ENCODE measurements around the gene SNED1.

Gene SNED1

DNA sequence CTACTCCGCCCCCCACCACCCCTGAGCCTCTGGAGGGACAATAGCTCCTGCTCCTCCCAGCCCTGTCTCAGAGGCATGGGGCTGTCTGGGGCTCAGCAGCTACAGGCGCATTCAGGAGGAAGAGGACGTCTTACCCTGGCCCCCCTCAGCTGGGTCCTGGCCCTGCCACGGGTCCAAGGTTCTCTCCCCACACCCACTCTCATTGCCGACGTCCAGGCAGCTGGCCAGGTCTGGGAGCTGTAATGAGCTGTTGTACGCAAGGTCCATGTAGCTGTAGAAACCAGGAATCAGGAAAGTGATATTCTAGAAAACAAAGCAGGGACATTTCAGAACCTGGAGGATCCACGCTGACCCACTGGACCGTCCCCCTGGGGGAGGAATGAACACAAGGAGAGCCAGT lies 137.3 kb downstream of the SNED1 start:
- H3K4me1 ChIP-seq (ENCODE audit: insufficient read depth, low read length): no peaks in the 10 kb centered on the region
- no peak overlapping the region for H3K27ac ChIP-seq (ENCODE audit: low read length)
- no peak overlapping the region for H3K4me3 ChIP-seq (ENCODE audit: low read length)
- no peaks in the 10 kb centered on the region for H3K27me3 ChIP-seq (ENCODE audit: insufficient read depth, low read length)
- no peak overlapping the region for H3K9ac ChIP-seq (ENCODE audit: low read depth, low read length)
- H3K36me3 ChIP-seq (ENCODE audit: insufficient read depth, low read depth, low read length): peaks cover 72% of the 10 kb centered on the region
- no peaks in the 10 kb centered on the region for H3K9me3 ChIP-seq (ENCODE audit: insufficient read depth, low read depth, low read length)

DNA sequence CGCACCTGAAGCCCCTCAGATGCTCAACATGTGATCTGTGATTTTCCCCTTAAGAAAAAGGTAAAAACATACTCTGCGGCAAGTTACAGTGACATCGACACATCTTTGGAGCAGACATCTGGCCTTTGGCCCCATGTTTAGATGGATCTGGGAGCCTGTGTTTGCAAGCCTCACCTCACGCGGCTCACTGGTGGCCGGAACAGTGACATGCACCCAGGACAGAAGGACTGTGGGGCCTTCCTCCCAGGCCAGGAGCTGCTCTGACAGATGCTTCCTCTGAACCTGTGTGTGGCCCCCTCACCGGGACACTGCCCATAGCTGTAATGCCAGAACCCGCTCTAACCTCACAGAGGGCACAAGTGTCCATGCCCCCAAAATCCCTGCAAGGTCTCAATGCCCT lies 137.8 kb downstream of the SNED1 start:
- H3K9me3 ChIP-seq (ENCODE audit: insufficient read depth, low read depth, low read length): no peaks in the 10 kb centered on the region
- no peaks in the 10 kb centered on the region for H3K4me1 ChIP-seq (ENCODE audit: insufficient read depth, low read length)
- H3K27ac ChIP-seq (ENCODE audit: low read length): no peak overlapping the region
- H3K27me3 ChIP-seq (ENCODE audit: insufficient read depth, low read length): no peaks in the 10 kb centered on the region
- H3K36me3 ChIP-seq (ENCODE audit: insufficient read depth, low read depth, low read length): peaks cover 73% of the 10 kb centered on the region
- no peak overlapping the region for H3K4me3 ChIP-seq (ENCODE audit: low read length)
- no peak overlapping the region for H3K9ac ChIP-seq (ENCODE audit: low read depth, low read length)

DNA sequence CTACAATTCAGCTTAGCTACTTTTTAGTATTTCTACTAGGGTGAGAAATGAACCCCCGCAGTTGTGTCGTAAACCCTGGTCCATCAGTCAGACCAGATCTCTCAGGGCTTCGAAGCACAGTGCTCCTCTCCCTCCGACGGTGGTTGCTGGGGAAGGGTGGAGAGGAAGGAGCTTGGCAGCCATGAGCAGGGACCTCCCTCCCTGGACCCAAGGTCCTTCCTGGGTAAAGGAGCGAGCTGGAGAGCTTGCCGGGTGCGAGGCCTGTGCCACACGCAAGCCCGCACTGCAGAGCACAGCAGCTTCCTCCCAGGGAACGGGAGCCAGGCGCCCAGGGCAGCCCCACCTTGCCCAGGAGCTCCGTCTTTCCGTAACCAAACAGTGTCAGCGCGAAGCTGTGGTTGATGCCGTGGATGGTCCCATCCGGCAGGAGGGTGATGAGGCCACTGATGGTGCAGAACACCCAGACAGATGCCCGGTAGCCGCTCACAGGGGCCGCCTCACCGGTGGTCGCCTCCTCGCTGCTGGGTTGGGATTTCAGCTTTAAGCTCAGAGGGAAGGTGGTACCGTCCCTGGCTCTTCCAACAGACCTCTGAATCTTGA lies 138.3 kb downstream of the SNED1 start:
- H3K4me1 ChIP-seq (ENCODE audit: insufficient read depth, low read length): no peaks in the 10 kb centered on the region
- no peaks in the 10 kb centered on the region for H3K27me3 ChIP-seq (ENCODE audit: insufficient read depth, low read length)
- no peaks in the 10 kb centered on the region for H3K9me3 ChIP-seq (ENCODE audit: insufficient read depth, low read depth, low read length)
- H3K9ac ChIP-seq (ENCODE audit: low read depth, low read length): no peak overlapping the region
- H3K27ac ChIP-seq (ENCODE audit: low read length): no peak overlapping the region
- H3K36me3 ChIP-seq (ENCODE audit: insufficient read depth, low read depth, low read length): peaks cover 73% of the 10 kb centered on the region
- no peak overlapping the region for H3K4me3 ChIP-seq (ENCODE audit: low read length)

DNA sequence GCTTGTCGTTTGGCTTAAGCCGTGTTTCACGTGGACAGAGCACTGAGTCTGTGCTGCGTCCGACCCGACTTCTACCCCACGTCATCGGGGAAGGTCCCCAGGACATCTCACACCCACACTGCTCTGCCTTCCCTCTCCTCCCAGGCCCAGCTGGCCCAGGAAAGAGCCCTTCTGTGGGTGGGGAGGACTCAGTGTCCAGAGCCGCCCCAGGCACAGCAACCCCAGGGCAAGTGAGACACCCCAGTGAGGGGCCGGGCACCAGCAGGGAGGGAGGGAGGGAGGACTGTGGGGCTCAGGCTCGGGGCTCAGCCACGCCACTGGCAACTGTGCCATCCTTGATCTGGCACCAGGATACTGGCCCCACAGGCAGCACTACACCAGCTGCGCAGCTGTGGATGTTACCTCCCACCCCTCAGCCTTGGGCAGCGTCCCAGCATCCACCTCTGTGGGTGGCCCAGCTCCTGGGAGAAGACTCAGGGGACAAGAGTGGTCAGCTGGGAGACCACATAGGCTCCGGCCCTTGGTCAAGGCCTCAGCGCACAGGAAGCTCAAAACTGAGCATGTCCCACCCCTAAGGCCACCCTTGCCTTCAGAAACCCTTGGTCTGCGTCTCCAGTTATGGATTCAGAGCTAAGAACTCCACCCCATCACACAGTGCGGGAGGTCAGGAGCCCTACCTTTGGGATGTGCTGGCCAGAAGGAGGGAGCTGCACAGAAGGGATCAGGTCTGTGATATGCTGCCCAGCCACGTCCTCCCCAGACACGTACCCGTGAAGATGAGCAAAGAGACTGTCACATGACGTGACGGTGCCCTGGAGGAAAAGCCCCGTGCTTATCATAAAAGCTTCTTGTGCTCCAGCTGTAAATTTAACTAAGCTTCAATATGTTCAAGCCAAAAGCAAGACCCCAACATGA lies 139.1 kb downstream of the SNED1 start:
- Histone ChIP-seq H3K9ac (ENCODE audit: low read depth, low read length) (no peak overlapping the region), H3K36me3 (ENCODE audit: insufficient read depth, low read depth, low read length) (peaks cover 79% of the 10 kb centered on the region), H3K27me3 (ENCODE audit: insufficient read depth, low read length) (no peaks in the 10 kb centered on the region), H3K4me1 (ENCODE audit: insufficient read depth, low read length) (no peaks in the 10 kb centered on the region), H3K4me3 (ENCODE audit: low read length) (no peak overlapping the region), H3K9me3 (ENCODE audit: insufficient read depth, low read depth, low read length) (no peaks in the 10 kb centered on the region), H3K27ac (ENCODE audit: low read length) (no peak overlapping the region)

DNA sequence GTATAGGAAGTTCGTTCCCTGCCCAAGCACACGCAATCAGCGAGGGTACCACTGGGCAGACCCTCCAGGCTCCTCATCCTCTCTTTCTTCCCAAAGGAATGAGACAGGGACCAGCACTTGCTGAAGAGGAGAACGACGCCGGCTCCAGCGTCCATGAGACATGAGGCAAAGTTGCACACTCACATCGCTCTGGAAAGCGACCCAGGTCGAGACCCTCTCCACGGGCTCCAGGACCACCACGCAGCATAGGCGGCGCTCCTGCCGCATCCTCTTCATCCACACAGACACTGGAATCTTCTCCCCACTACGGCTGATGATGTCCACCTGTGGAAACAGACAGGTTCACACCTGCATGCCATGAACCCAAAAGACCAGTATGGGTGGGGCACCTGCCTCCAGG lies 140.1 kb downstream of the SNED1 start:
- Histone ChIP-seq H3K9ac (ENCODE audit: low read depth, low read length) (no peak overlapping the region), H3K9me3 (ENCODE audit: insufficient read depth, low read depth, low read length) (no peaks in the 10 kb centered on the region), H3K27ac (ENCODE audit: low read length) (no peak overlapping the region), H3K36me3 (ENCODE audit: insufficient read depth, low read depth, low read length) (peaks cover 76% of the 10 kb centered on the region), H3K27me3 (ENCODE audit: insufficient read depth, low read length) (no peaks in the 10 kb centered on the region), H3K4me1 (ENCODE audit: insufficient read depth, low read length) (no peaks in the 10 kb centered on the region), H3K4me3 (ENCODE audit: low read length) (no peak overlapping the region)

DNA sequence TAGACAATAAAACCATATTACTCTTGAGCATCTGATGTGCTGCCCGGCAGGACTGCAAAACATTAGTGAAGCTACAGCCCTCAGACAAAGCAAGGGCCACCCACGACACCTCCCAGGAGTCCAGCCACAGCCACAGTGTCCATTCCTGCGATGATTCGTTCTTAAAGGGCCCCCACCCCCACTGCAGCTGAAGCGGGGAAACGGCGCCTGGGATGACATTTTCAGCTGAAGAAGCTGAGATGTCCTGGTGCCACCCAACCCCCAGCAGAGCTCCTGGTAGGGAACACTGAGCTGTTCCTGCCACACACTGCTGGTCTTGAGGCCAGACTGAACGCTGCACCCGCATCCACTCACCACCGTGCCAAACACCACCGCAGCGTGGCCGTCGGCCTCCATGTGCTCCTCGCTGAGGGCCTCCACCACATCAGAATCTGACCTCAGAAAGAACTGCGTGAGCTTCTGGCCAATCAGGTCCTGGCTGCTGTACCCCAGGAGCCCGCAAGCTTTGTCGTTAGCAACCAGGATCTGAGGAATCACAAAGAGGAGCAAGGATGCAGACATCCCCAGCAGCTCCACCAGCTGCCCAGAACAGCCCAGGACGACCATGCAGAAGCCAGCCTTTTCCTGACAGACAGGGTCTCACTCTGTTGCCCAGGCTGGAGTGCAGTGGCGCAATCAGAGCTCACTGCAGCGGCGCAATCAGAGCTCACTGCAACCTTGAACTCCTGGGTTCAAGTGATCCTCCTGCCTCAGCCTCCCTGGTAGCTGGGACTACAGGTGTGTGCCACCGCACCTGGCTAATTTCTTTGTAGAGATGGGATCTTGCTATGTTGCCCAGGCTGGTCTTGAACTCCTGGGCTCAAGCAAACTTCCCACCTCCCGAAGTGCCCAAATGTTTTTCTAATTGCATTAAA lies 141.4 kb downstream of the SNED1 start:
- Histone ChIP-seq H3K4me3 (ENCODE audit: low read length) (no peak overlapping the region), H3K9me3 (ENCODE audit: insufficient read depth, low read depth, low read length) (no peaks in the 10 kb centered on the region), H3K36me3 (ENCODE audit: insufficient read depth, low read depth, low read length) (peaks cover 67% of the 10 kb centered on the region), H3K27ac (ENCODE audit: low read length) (no peak overlapping the region), H3K27me3 (ENCODE audit: insufficient read depth, low read length) (no peaks in the 10 kb centered on the region), H3K4me1 (ENCODE audit: insufficient read depth, low read length) (no peaks in the 10 kb centered on the region), H3K9ac (ENCODE audit: low read depth, low read length) (no peak overlapping the region)

DNA sequence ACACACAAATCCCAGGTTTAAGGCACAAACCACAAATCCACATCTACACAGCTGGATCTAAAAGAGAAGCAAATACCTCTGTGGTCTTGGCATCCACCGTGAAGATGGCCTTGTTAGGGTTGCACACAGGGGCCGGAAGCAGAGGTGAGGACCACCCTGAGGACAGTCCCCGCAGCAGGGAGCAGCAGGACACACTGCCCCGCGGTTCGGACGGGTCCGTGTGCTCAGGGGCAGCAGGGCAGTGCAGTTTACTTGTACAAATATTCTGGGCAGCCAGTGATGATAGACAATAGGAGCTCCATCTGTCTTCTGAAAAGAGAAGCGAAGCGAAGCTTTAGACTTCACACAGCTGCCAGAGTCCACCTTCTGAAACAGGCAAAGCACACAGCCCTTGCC lies 142.0 kb downstream of the SNED1 start:
- Histone ChIP-seq H3K4me1 (ENCODE audit: insufficient read depth, low read length) (no peaks in the 10 kb centered on the region), H3K4me3 (ENCODE audit: low read length) (no peak overlapping the region), H3K27me3 (ENCODE audit: insufficient read depth, low read length) (no peaks in the 10 kb centered on the region), H3K9ac (ENCODE audit: low read depth, low read length) (no peak overlapping the region), H3K27ac (ENCODE audit: low read length) (no peak overlapping the region), H3K36me3 (ENCODE audit: insufficient read depth, low read depth, low read length) (peaks cover 61% of the 10 kb centered on the region), H3K9me3 (ENCODE audit: insufficient read depth, low read depth, low read length) (no peaks in the 10 kb centered on the region)

DNA sequence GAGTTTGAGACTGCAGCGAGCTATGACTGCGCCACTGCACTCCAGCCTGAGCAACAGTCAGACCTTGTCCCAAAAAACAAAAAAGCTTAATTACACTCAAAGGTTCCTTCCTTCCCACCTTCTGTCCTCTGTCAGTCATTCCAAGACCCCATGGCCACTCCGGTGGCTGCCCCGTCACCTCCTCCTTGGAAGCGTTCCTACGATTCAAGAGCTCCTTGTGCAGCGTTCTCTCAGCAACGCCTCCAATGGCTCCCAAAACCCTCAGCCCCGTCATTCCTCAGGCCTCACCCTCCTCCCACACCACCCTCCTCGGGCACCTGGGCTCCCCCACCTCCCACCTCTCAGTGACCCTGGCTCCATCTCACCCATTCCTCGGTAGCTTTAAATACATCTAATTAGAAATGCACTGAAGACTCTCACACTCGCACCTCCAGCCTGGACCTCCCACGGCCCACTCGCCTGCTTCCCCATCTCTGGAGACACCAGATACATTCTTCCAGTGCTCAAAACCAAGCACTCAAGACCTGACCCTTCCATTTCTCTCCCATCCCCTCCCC lies 142.9 kb downstream of the SNED1 start:
- Histone ChIP-seq H3K4me1 (ENCODE audit: insufficient read depth, low read length) (no peaks in the 10 kb centered on the region), H3K9ac (ENCODE audit: low read depth, low read length) (no peak overlapping the region), H3K27me3 (ENCODE audit: insufficient read depth, low read length) (no peaks in the 10 kb centered on the region), H3K9me3 (ENCODE audit: insufficient read depth, low read depth, low read length) (no peaks in the 10 kb centered on the region), H3K27ac (ENCODE audit: low read length) (no peak overlapping the region), H3K36me3 (ENCODE audit: insufficient read depth, low read depth, low read length) (peaks cover 52% of the 10 kb centered on the region), H3K4me3 (ENCODE audit: low read length) (no peak overlapping the region)

DNA sequence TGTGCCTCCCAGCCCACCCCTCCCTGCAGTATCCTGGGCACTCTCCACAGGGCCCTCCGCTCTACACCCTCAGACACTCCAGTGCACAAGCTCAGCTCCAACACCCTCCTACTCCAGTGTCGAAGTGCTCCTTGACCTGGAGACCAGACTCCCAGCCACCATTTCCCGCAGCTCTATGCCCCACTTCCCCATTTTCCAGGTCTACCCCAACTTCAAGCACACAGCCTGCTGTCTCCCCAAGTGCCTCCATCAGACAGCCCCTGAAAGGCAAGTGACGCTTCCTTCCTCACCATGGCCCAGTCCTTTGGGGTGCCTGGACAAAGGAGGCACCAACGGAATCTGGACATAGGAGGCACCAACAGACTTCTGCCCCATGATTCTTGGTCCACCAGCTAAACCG lies 143.6 kb downstream of the SNED1 start:
- no peak overlapping the region for H3K27ac ChIP-seq (ENCODE audit: low read length)
- no peak overlapping the region for H3K4me3 ChIP-seq (ENCODE audit: low read length)
- H3K9ac ChIP-seq (ENCODE audit: low read depth, low read length): no peak overlapping the region
- H3K4me1 ChIP-seq (ENCODE audit: insufficient read depth, low read length): no peaks in the 10 kb centered on the region
- H3K36me3 ChIP-seq (ENCODE audit: insufficient read depth, low read depth, low read length): peaks cover 45% of the 10 kb centered on the region
- no peaks in the 10 kb centered on the region for H3K9me3 ChIP-seq (ENCODE audit: insufficient read depth, low read depth, low read length)
- H3K27me3 ChIP-seq (ENCODE audit: insufficient read depth, low read length): no peaks in the 10 kb centered on the region

DNA sequence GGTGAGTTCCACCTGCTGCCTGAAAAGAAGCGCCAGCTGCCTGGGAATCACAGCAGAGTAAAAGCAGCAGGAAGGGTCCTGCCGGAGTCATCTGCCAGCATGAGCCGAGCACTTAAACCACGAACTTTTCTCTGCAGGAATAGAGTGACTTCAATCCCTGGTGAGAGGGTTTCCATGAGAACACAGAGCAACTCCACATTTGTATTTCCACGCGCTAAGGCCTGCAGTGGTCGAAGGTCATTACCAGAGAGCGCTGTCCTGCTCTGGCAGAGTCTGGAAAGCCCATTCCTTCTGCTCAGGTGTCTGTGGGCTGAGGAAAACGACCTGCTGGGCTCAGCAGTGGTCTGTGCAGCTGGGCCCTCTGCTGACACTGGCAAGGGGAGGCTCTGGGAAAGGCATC lies 144.2 kb downstream of the SNED1 start:
- Histone ChIP-seq H3K4me1 (ENCODE audit: insufficient read depth, low read length) (no peaks in the 10 kb centered on the region), H3K27ac (ENCODE audit: low read length) (no peak overlapping the region), H3K27me3 (ENCODE audit: insufficient read depth, low read length) (no peaks in the 10 kb centered on the region), H3K9me3 (ENCODE audit: insufficient read depth, low read depth, low read length) (no peaks in the 10 kb centered on the region), H3K36me3 (ENCODE audit: insufficient read depth, low read depth, low read length) (peaks cover 43% of the 10 kb centered on the region), H3K4me3 (ENCODE audit: low read length) (no peak overlapping the region), H3K9ac (ENCODE audit: low read depth, low read length) (no peak overlapping the region)
